ENCODE measurements around the gene FSIP1.

FSIP1 gene

GRCh38 chr15:39602143-39602542 is 180.5 kb downstream of the FSIP1 start:
- no peaks in the 10 kb centered on the region for H3K9me3 ChIP-seq (ENCODE audit: control insufficient read depth in 5 of 5, low read length in 5 of 5)
- H3K9ac ChIP-seq (ENCODE audit: low read length in 5 of 5) = no peak overlapping the region
- no peak overlapping the region for H3K4me3 ChIP-seq (ENCODE audit: low read depth in 1 of 5, low read length in 5 of 5)
- no peaks in the 10 kb centered on the region for H3K4me1 ChIP-seq (ENCODE audit: control insufficient read depth in 5 of 5, insufficient read depth in 5 of 5, low read length in 5 of 5)
- H3K27me3 ChIP-seq (ENCODE audit: control insufficient read depth in 5 of 5, insufficient read depth in 4 of 5, low read length in 5 of 5) = no peaks in the 10 kb centered on the region
- H3K27ac ChIP-seq (ENCODE audit: low read depth, low read length) = no peak overlapping the region
- peaks cover 0 to 2% (median 0%) of the 10 kb centered on the region in 5 donors for H3K36me3 ChIP-seq (ENCODE audit: control insufficient read depth in 5 of 5, insufficient read depth in 5 of 5, low read length in 5 of 5)

- H3K27ac ChIP-seq (ENCODE audit: low read depth, low read length) = no peak overlapping the region
- peaks cover 8 to 19% (median 15%) of the 10 kb centered on the region in 5 donors for H3K36me3 ChIP-seq (ENCODE audit: control insufficient read depth in 5 of 5, insufficient read depth in 5 of 5, low read length in 5 of 5)
- H3K9ac ChIP-seq (ENCODE audit: low read length in 5 of 5) = no peak overlapping the region
These were observed 182.8 kb downstream of the FSIP1 start for GRCh38 chr15:39599871-39600270.

GRCh38 chr15:39598958-39599845 is 183.4 kb downstream of the FSIP1 start:
- Histone ChIP-seq H3K9ac (ENCODE audit: low read length in 5 of 5) (no peak overlapping the region), H3K4me1 (ENCODE audit: control insufficient read depth in 5 of 5, insufficient read depth in 5 of 5, low read length in 5 of 5) (peaks cover 0 to 7% (median 0%) of the 10 kb centered on the region in 5 donors), H3K4me3 (ENCODE audit: low read depth in 1 of 5, low read length in 5 of 5) (no peak overlapping the region), H3K27me3 (ENCODE audit: control insufficient read depth in 5 of 5, insufficient read depth in 4 of 5, low read length in 5 of 5) (no peaks in the 10 kb centered on the region), H3K36me3 (ENCODE audit: control insufficient read depth in 5 of 5, insufficient read depth in 5 of 5, low read length in 5 of 5) (peaks cover 13 to 25% (median 21%) of the 10 kb centered on the region in 5 donors), H3K9me3 (ENCODE audit: control insufficient read depth in 5 of 5, low read length in 5 of 5) (no peaks in the 10 kb centered on the region), H3K27ac (ENCODE audit: low read depth, low read length) (no peak overlapping the region)

More at GRCh38 chr15:39599871-39600270, 182.8 kb downstream of the FSIP1 start:
- H3K4me1 ChIP-seq (ENCODE audit: control insufficient read depth in 5 of 5, insufficient read depth in 5 of 5, low read length in 5 of 5) = peaks cover 0 to 4% (median 0%) of the 10 kb centered on the region in 5 donors
- no peaks in the 10 kb centered on the region for H3K9me3 ChIP-seq (ENCODE audit: control insufficient read depth in 5 of 5, low read length in 5 of 5)
- H3K4me3 ChIP-seq (ENCODE audit: low read depth in 1 of 5, low read length in 5 of 5) = no peak overlapping the region
- H3K27me3 ChIP-seq (ENCODE audit: control insufficient read depth in 5 of 5, insufficient read depth in 4 of 5, low read length in 5 of 5) = no peaks in the 10 kb centered on the region

DNA sequence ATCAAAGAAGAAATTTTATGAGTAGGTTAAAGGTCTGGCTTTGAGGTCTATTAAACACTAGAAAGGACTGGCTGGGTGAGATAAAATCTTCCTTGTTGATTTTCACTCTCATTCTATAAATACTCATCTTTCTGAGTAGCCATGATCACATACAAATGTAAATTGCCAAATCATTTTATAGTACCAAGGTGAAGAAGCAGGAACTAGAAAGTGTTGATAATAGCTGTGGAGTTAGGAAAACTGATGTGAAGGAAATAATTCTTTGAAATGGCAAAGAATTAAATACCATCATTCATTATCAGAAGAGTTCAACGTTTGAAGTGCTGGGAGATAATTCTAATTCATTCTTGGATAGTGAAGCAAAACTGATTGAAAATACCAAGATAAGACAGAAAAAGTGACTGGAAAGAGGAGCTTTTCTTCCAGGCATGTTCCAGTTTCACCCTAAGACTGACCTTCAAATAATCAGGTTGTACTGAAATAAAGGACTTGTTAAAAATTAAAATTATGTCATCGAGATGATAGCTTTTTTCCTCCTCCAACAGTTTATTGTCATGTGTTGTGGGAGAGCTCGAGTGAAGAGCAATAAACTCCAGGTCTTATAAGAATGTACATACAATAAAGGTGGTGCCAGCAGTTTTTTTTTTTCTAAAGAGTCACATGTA is 184.3 kb downstream of the FSIP1 start:
- peaks cover 0 to 7% (median 0%) of the 10 kb centered on the region in 5 donors for H3K4me1 ChIP-seq (ENCODE audit: control insufficient read depth in 5 of 5, insufficient read depth in 5 of 5, low read length in 5 of 5)
- no peaks in the 10 kb centered on the region for H3K27me3 ChIP-seq (ENCODE audit: control insufficient read depth in 5 of 5, insufficient read depth in 4 of 5, low read length in 5 of 5)
- no peak overlapping the region for H3K27ac ChIP-seq (ENCODE audit: low read depth, low read length)
- no peak overlapping the region for H3K4me3 ChIP-seq (ENCODE audit: low read depth in 1 of 5, low read length in 5 of 5)
- no peaks in the 10 kb centered on the region for H3K9me3 ChIP-seq (ENCODE audit: control insufficient read depth in 5 of 5, low read length in 5 of 5)
- H3K36me3 ChIP-seq (ENCODE audit: control insufficient read depth in 5 of 5, insufficient read depth in 5 of 5, low read length in 5 of 5) = peaks cover 21 to 31% (median 30%) of the 10 kb centered on the region in 5 donors
- H3K9ac ChIP-seq (ENCODE audit: low read length in 5 of 5) = no peak overlapping the region

DNA sequence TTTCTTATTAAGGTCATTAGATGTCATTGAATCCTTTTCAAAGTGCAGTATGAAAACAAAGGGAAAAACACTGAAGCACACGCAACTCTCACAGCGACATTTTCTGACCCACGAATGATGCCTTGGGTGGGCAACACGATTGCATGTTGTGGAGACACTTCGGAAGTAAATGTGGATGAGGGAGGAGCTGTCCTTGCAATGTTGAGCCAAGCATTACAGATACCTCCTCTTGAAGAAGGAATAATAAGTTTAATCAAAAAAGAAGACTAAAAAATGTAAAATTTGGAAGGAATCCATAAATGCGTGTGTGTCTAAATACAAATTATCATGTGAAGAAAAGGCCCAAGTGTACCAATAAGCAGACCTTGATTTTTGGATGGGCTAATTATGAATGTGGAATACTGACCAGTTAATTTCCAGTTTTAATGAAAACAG is 184.9 kb downstream of the FSIP1 start:
- H3K4me1 ChIP-seq (ENCODE audit: control insufficient read depth in 5 of 5, insufficient read depth in 5 of 5, low read length in 5 of 5) = peaks cover 0 to 7% (median 0%) of the 10 kb centered on the region in 5 donors
- no peaks in the 10 kb centered on the region for H3K27me3 ChIP-seq (ENCODE audit: control insufficient read depth in 5 of 5, insufficient read depth in 4 of 5, low read length in 5 of 5)
- H3K9me3 ChIP-seq (ENCODE audit: control insufficient read depth in 5 of 5, low read length in 5 of 5) = no peaks in the 10 kb centered on the region
- H3K36me3 ChIP-seq (ENCODE audit: control insufficient read depth in 5 of 5, insufficient read depth in 5 of 5, low read length in 5 of 5) = peaks cover 27 to 37% (median 33%) of the 10 kb centered on the region in 5 donors
- no peak overlapping the region for H3K4me3 ChIP-seq (ENCODE audit: low read depth in 1 of 5, low read length in 5 of 5)
- H3K27ac ChIP-seq (ENCODE audit: low read depth, low read length) = no peak overlapping the region
- H3K9ac ChIP-seq (ENCODE audit: low read length in 5 of 5) = no peak overlapping the region

GRCh38 chr15:39597336-39597735 is 185.3 kb downstream of the FSIP1 start:
- Histone ChIP-seq H3K4me3 (ENCODE audit: low read depth in 1 of 5, low read length in 5 of 5) (no peak overlapping the region), H3K4me1 (ENCODE audit: control insufficient read depth in 5 of 5, insufficient read depth in 5 of 5, low read length in 5 of 5) (peaks cover 0 to 7% (median 0%) of the 10 kb centered on the region in 5 donors), H3K27ac (ENCODE audit: low read depth, low read length) (no peak overlapping the region), H3K36me3 (ENCODE audit: control insufficient read depth in 5 of 5, insufficient read depth in 5 of 5, low read length in 5 of 5) (peaks cover 31 to 41% (median 38%) of the 10 kb centered on the region in 5 donors), H3K9me3 (ENCODE audit: control insufficient read depth in 5 of 5, low read length in 5 of 5) (no peaks in the 10 kb centered on the region), H3K9ac (ENCODE audit: low read length in 5 of 5) (no peak overlapping the region), H3K27me3 (ENCODE audit: control insufficient read depth in 5 of 5, insufficient read depth in 4 of 5, low read length in 5 of 5) (no peaks in the 10 kb centered on the region)

DNA sequence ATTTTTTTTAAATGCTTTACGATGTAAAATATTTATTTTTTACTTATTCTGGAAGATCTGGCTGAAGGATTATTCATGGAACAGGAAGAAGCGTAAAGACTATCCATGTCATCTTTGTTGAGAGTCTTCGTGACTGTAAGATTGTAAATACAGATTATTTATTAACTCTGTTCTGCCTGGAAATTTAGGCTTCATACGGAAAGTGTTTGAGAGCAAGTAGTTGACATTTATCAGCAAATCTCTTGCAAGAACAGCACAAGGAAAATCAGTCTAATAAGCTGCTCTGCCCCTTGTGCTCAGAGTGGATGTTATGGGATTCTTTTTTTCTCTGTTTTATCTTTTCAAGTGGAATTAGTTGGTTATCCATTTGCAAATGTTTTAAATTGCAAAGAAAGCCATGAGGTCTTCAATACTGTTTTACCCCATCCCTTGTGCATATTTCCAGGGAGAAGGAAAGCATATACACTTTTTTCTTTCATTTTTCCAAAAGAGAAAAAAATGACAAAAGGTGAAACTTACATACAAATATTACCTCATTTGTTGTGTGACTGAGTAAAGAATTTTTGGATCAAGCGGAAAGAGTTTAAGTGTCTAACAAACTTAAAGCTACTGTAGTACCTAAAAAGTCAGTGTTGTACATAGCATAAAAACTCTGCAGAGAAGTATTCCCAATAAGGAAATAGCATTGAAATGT is 186.1 kb downstream of the FSIP1 start:
- no peak overlapping the region for H3K27ac ChIP-seq (ENCODE audit: low read depth, low read length)
- H3K9ac ChIP-seq (ENCODE audit: low read length in 5 of 5) = no peak overlapping the region
- H3K36me3 ChIP-seq (ENCODE audit: control insufficient read depth in 5 of 5, insufficient read depth in 5 of 5, low read length in 5 of 5) = peaks cover 36 to 48% (median 46%) of the 10 kb centered on the region in 5 donors

DNA sequence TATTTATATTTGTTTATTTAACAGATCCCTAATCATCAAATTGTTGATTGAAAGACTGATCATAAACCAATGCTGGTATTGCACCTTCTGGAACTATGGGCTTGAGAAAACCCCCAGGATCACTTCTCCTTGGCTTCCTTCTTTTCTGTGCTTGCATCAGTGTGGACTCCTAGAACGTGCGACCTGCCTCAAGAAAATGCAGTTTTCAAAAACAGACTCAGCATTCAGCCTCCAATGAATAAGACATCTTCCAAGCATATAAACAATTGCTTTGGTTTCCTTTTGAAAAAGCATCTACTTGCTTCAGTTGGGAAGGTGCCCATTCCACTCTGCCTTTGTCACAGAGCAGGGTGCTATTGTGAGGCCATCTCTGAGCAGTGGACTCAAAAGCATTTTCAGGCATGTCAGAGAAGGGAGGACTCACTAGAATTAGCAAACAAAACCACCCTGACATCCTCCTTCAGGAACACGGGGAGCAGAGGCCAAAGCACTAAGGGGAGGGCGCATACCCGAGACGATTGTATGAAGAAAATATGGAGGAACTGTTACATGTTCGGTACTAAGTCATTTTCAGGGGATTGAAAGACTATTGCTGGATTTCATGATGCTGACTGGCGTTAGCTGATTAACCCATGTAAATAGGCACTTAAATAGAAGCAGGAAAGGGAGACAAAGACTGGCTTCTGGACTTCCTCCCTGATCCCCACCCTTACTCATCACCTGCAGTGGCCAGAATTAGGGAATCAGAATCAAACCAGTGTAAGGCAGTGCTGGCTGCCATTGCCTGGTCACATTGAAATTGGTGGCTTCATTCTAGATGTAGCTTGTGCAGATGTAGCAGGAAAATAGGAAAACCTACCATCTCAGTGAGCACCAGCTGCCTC is 187.1 kb downstream of the FSIP1 start:
- Histone ChIP-seq H3K9me3 (ENCODE audit: control insufficient read depth in 5 of 5, low read length in 5 of 5) (no peaks in the 10 kb centered on the region), H3K27ac (ENCODE audit: low read depth, low read length) (no peak overlapping the region), H3K4me3 (ENCODE audit: low read depth in 1 of 5, low read length in 5 of 5) (no peak overlapping the region), H3K9ac (ENCODE audit: low read length in 5 of 5) (no peak overlapping the region), H3K27me3 (ENCODE audit: control insufficient read depth in 5 of 5, insufficient read depth in 4 of 5, low read length in 5 of 5) (no peaks in the 10 kb centered on the region), H3K36me3 (ENCODE audit: control insufficient read depth in 5 of 5, insufficient read depth in 5 of 5, low read length in 5 of 5) (peaks cover 46 to 57% (median 55%) of the 10 kb centered on the region in 5 donors), H3K4me1 (ENCODE audit: control insufficient read depth in 5 of 5, insufficient read depth in 5 of 5, low read length in 5 of 5) (peaks cover 0 to 7% (median 0%) of the 10 kb centered on the region in 5 donors)

More for the DNA sequence above, 186.1 kb downstream of the FSIP1 start:
- Histone ChIP-seq H3K4me3 (ENCODE audit: low read depth in 1 of 5, low read length in 5 of 5) (no peak overlapping the region), H3K9me3 (ENCODE audit: control insufficient read depth in 5 of 5, low read length in 5 of 5) (no peaks in the 10 kb centered on the region), H3K4me1 (ENCODE audit: control insufficient read depth in 5 of 5, insufficient read depth in 5 of 5, low read length in 5 of 5) (peaks cover 0 to 7% (median 0%) of the 10 kb centered on the region in 5 donors), H3K27me3 (ENCODE audit: control insufficient read depth in 5 of 5, insufficient read depth in 4 of 5, low read length in 5 of 5) (no peaks in the 10 kb centered on the region)

All from subcutaneous abdominal adipose tissue (tissue), 5 donors.